K562 (cell line): ENCODE measurements around the gene SLC10A2. TPM values are rescaled to one million over a fixed set of nuclear protein-coding genes. Genes with fewer than 3 reads are reported as not detected.

Experiments used
- ATAC-seq: fragments of 200-7000 bp; cut with Tn5 transposase; 3 replicates; pipeline ENCODE4 v1.9.1; 2020; ENCODE audit warnings: moderate library complexity
- BruUV-seq: library from RNA; stranded (reverse); fragments of 400-500 nt; replicated peaks from 2 replicates; lab custom pipeline; 2021; lab: Mats Ljungman, UMichigan
- CTCF ChIA-PET: fragments of 300-600 bp; formaldehyde crosslinking; extraction: SDS; loops from one replicate; lab custom pipeline; 2021; ENCODE audit warnings: low intra/inter-chr PET ratio; lab: Yijun Ruan, JAX
- POLR2A ChIA-PET: fragments of 300-600, 350-650 bp; sonication (Branson Sonifier 250); formaldehyde crosslinking; extraction: SDS; loops from one replicate; lab custom pipeline; 2021; ENCODE audit warnings: antibody characterized with exemption, inconsistent platforms; lab: Yijun Ruan, JAX
- DNase-seq, 4 experiments: peaks; one replicate each; pipeline versions ENCODE4 v3.0.0 to v3.0.0-alpha.2; 2011 to 2018; ENCODE audit warnings: low spot score in 3 of 4, mixed read lengths in 3 of 4; ENCODE audit errors: extremely low read depth in 1 of 4
- FAIRE-seq: peaks from 2 replicates; lab custom pipeline; 2011; peaks lifted over from hg19 to GRCh38; lab: Jason Lieb, UNC
- H2AFZ ChIP-seq: 2 replicates; pipeline ENCODE4 v1.6.0; 2011; ENCODE audit warnings: low read depth, low read length, control low read depth, inconsistent platforms
- H3K27ac ChIP-seq: fragments of 200-600 bp; 3 replicates; pipeline ENCODE4 v1.8.0; 2011; ENCODE audit warnings: low read depth, mild to moderate bottlenecking, control low read depth, inconsistent platforms, low read length, moderate library complexity, mixed read lengths; ENCODE audit errors: extremely low read depth
- H3K27me3 ChIP-seq, 2 experiments: fragments of 300-600 bp in 1 of 2; 2 replicates in 1 of 2; 3 replicates in 1 of 2; pipeline versions ENCODE4 v1.6.0 to v1.8.0; 2011; ENCODE audit warnings: inconsistent platforms in 2 of 2, low read length in 2 of 2, mild to moderate bottlenecking in 1 of 2, mixed read lengths in 1 of 2, moderate library complexity in 1 of 2; ENCODE audit not compliant: control insufficient read depth in 2 of 2, insufficient read depth in 2 of 2
- H3K36me3 ChIP-seq: fragments of 300-600 bp; 3 replicates; pipeline ENCODE4 v1.8.0; 2011; ENCODE audit warnings: mild to moderate bottlenecking, low read length, inconsistent platforms; ENCODE audit not compliant: control insufficient read depth, insufficient read depth
- H3K4me1 ChIP-seq, 2 experiments: fragments of 200-600 bp in 1 of 2; replicated peaks in 1 of 2; 2 replicates in 1 of 2; 3 replicates in 1 of 2; pipeline versions ENCODE4 v1.5.1 to v1.8.0; 2011; ENCODE audit warnings: inconsistent platforms in 2 of 2, low read length in 2 of 2, mild to moderate bottlenecking in 1 of 2, mixed read lengths in 1 of 2, moderate library complexity in 1 of 2; ENCODE audit not compliant: control insufficient read depth in 2 of 2, insufficient read depth in 2 of 2
- H3K4me2 ChIP-seq: 2 replicates; pipeline ENCODE4 v1.6.1; 2011; ENCODE audit warnings: low read length, control low read depth, inconsistent platforms, mixed read lengths; ENCODE audit not compliant: insufficient read depth
- H3K4me3 ChIP-seq: fragments of 200-600 bp; sonication (generic), shearing (Covaris generic); 2 replicates; pipeline ENCODE4 v1.5.1; 2016; ENCODE audit warnings: control low read depth, inconsistent platforms
- H3K79me2 ChIP-seq: fragments of 200-600 bp; 3 replicates; pipeline ENCODE4 v1.8.0; 2011; ENCODE audit warnings: low read length, inconsistent platforms; ENCODE audit not compliant: control insufficient read depth, insufficient read depth
- H3K9ac ChIP-seq, 2 experiments: 2 replicates each; pipeline versions ENCODE4 v1.6.0 to v1.6.1; 2011; ENCODE audit warnings: low read depth in 2 of 2, low read length in 2 of 2, control low read depth in 1 of 2, inconsistent platforms in 1 of 2, mild to moderate bottlenecking in 1 of 2, mixed read lengths in 1 of 2; ENCODE audit not compliant: insufficient read depth in 1 of 2
- H3K9me1 ChIP-seq: one replicate; pipeline ENCODE4 v1.6.0; 2011; ENCODE audit warnings: inconsistent platforms, mild to moderate bottlenecking, low read length, moderate library complexity; ENCODE audit not compliant: control insufficient read depth, insufficient read depth
- H3K9me3 ChIP-seq: replicated peaks from 2 replicates; pipeline ENCODE4 v1.5.1; 2011; ENCODE audit warnings: low read depth, low read length, inconsistent platforms; ENCODE audit not compliant: control insufficient read depth, insufficient read depth
- H4K20me1 ChIP-seq: replicated peaks from 2 replicates; pipeline ENCODE4 v1.6.1; 2011; ENCODE audit warnings: low read length, inconsistent platforms, mixed read lengths; ENCODE audit not compliant: control insufficient read depth, insufficient read depth
- CHAMP1 ChIP-seq: fragments of 450-650 bp; IDR thresholded peaks from 2 replicates; pipeline ENCODE4 v1.6.1; 2016; ENCODE audit warnings: mild to moderate bottlenecking
- CHCHD3 ChIP-seq: fragments of 250-450 bp; sonication (Bioruptor Pico); IDR thresholded peaks from 2 replicates; pipeline ENCODE4 v2.1.2; 2022; ENCODE audit warnings: mild to moderate bottlenecking
- COPS2 ChIP-seq: fragments of 450-650 bp; conservative IDR thresholded peaks from 2 replicates; pipeline ENCODE4 v1.6.1; 2016; ENCODE audit warnings: mild to moderate bottlenecking, moderate library complexity
- FOSL1 ChIP-seq: fragments of 200-800 bp; sonication (Bioruptor generic); conservative IDR thresholded peaks from 2 replicates; pipeline ENCODE4 v1.6.1; 2016; ENCODE audit warnings: missing genetic modification characterization, missing compliant biosample characterization
- KAT8 ChIP-seq: fragments of 450-650 bp; IDR thresholded peaks from 2 replicates; pipeline ENCODE4 v1.6.1; 2016; ENCODE audit warnings: low read depth, mild to moderate bottlenecking
- MTA2 ChIP-seq: fragments of 450-650 bp; IDR thresholded peaks from 2 replicates; pipeline ENCODE4 v1.6.1; 2016; ENCODE audit warnings: low read depth
- ZNF143 ChIP-seq: sonication (generic); formaldehyde crosslinking; IDR thresholded peaks from 2 replicates; pipeline ENCODE4 v1.9.0; 2022; ENCODE audit warnings: mild to moderate bottlenecking, missing genetic modification reagents
- ZNF174 ChIP-seq: fragments of 250-450 bp; sonication (Bioruptor Pico); IDR thresholded peaks from 2 replicates; pipeline ENCODE4 v1.4.0; 2020; ENCODE audit warnings: mild to moderate bottlenecking
- ZNF280A ChIP-seq: fragments of 450-650 bp; IDR thresholded peaks from 2 replicates; pipeline ENCODE4 v1.6.1; 2018; ENCODE audit warnings: mild to moderate bottlenecking, low read depth; ENCODE audit not compliant: partially characterized antibody
- ZNF695 ChIP-seq: fragments of 450-650 bp; formaldehyde crosslinking; IDR thresholded peaks from 2 replicates; pipeline ENCODE4 v1.4.0; 2020; ENCODE audit warnings: mild to moderate bottlenecking, moderate library complexity
- WGBS: fragments of 100-300 bp; shearing (Covaris generic); methylation state at CpG from one replicate; pipeline ENCODE4 v1.1.6; 2016; ENCODE audit warnings: low coverage, mixed read lengths; ENCODE audit not compliant: insufficient coverage; ENCODE audit errors: missing lambda C conversion rate; 5-methylcytosine and 5-hydroxymethylcytosine counted together
- in situ Hi-C: fragments of 300-500 bp; cut with MboI; formaldehyde crosslinking; loops from 4 replicates; pipeline ENCODE4 v1.15.0; 2018; ENCODE audit warnings: inconsistent platforms, mixed read lengths
- intact Hi-C: fragments of 100-400 bp; cut with micrococcal nuclease; formaldehyde crosslinking; loops from 2 replicates; pipeline ENCODE4 v1.14.2; 2022
- polyA plus RNA-seq, 8 experiments: library from polyadenylated mRNA; depleted of rRNA in 4 of 8; stranded (reverse) in 5 of 8; unstranded in 3 of 8; fragments of >200 nt; fragmentation: Nextera tagmentation in 2 of 8; fragmentation: Illumina TruSeq in 1 of 8; extraction: Ambion mirVana in 2 of 8; extraction: Trizol in 1 of 8; gene quantifications; 2 replicates each; pipeline versions ENCODE4 v1.2.1 to v1.2.3, GENCODE V29; 2011 to 2014; ENCODE audit warnings: inconsistent platforms in 1 of 8, missing spikeins in 1 of 8
- total RNA-seq, 7 experiments: library from RNA; depleted of rRNA in 6 of 7; stranded (reverse); fragments of >200 nt in 6 of 7; fragmentation: Illumina TruSeq in 2 of 7; extraction: Trizol in 2 of 7; gene quantifications; 2 replicates each; pipeline versions ENCODE4 v1.2.1 to v1.2.3, GENCODE V29; 2011 to 2021; ENCODE audit warnings: low replicate concordance in 1 of 7
- TF ChIP-seq, protein P1 (sequence below): fragments of 250-450 bp; sonication (Bioruptor Pico); IDR thresholded peaks from 2 replicates; pipeline ENCODE4 v1.9.0; 2021; ENCODE audit warnings: mild to moderate bottlenecking, inconsistent platforms

Gene SLC10A2
- total and polyA plus RNA-seq, 9 of the 15 experiments (the other 6 are each of a cell fraction or from before 2014, with no cell fraction given), result not detected

GRCh38 chr13:103000157-103000556 lies 66.1 kb downstream of the SLC10A2 start:
- intact Hi-C loops (no loop called here), in situ Hi-C loops (no loop called here)
- H3K4me2 ChIP-seq, result no peak overlapping the region
- no peak for ATAC-seq
- H3K9ac ChIP-seq, result no peak overlapping the region
- FAIRE-seq, result no peak
- no peak overlapping the region for H3K4me3 ChIP-seq
- H3K9me1 ChIP-seq, result no peaks in the 10 kb centered on the region
- POLR2A ChIA-PET, result interaction anchor here (0.5 kb wide), 1 partner anchor 557 kb away, joined by 3 read pairs; no protein-coding TSS in a partner anchor
- no peak overlapping the region for H2AFZ ChIP-seq
- no peak for DNase-seq
- H3K9me3 ChIP-seq, result no peaks in the 10 kb centered on the region
- TF ChIP-seq FOSL1 (tag) (no peak), ZNF143 (no peak), ZNF280A (no peak), CHCHD3 (no peak), MTA2 (no peak), KAT8 (no peak), COPS2 (no peak), ZNF695 (CRISPR knock-in tag) (no peak), ZNF174 (CRISPR knock-in tag) (no peak), CHAMP1 (no peak)
- TF ChIP-seq, protein P1, sequence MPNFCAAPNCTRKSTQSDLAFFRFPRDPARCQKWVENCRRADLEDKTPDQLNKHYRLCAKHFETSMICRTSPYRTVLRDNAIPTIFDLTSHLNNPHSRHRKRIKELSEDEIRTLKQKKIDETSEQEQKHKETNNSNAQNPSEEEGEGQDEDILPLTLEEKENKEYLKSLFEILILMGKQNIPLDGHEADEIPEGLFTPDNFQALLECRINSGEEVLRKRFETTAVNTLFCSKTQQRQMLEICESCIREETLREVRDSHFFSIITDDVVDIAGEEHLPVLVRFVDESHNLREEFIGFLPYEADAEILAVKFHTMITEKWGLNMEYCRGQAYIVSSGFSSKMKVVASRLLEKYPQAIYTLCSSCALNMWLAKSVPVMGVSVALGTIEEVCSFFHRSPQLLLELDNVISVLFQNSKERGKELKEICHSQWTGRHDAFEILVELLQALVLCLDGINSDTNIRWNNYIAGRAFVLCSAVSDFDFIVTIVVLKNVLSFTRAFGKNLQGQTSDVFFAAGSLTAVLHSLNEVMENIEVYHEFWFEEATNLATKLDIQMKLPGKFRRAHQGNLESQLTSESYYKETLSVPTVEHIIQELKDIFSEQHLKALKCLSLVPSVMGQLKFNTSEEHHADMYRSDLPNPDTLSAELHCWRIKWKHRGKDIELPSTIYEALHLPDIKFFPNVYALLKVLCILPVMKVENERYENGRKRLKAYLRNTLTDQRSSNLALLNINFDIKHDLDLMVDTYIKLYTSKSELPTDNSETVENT (CRISPR knock-in tag), result no peak
- no peaks in the 10 kb centered on the region for H3K79me2 ChIP-seq
- no TSS peak for BruUV-seq
- 0% methylated on average over 3 of the region's 3 CpGs for WGBS
- H4K20me1 ChIP-seq, result no peaks in the 10 kb centered on the region
- no peaks in the 10 kb centered on the region for H3K27me3 ChIP-seq
- H3K27ac ChIP-seq, result no peak overlapping the region
- CTCF ChIA-PET, result no interaction called here
- no peaks in the 10 kb centered on the region for H3K4me1 ChIP-seq
- no peaks in the 10 kb centered on the region for H3K36me3 ChIP-seq
